Body of pancreas (tissue), 4 donors: ENCODE results near the gene MIGA2.

Source experiments
- CTCF ChIP-seq, 7 experiments: fragments of 450-650 bp in 4 of 7; fragments of 200-600 bp in 3 of 7; sonication (generic) in 3 of 7; IDR thresholded peaks; one replicate each; pipeline ENCODE4 v1.5.1; 2016 to 2019; ENCODE audit warnings: antibody characterized with exemption in 7 of 7
- POLR2A ChIP-seq, 3 donors: fragments of 450-650 bp; IDR thresholded peaks; one replicate each; pipeline ENCODE4 v1.6.1; 2016; ENCODE audit warnings: antibody characterized with exemption in 3 of 3, mild to moderate bottlenecking in 2 of 3

- TF ChIP-seq CTCF (IDR thresholded peaks at IDR 0.05) (no peak), POLR2A (IDR thresholded peaks at IDR 0.05) (no peak)
Observed at GRCh38 chr9:129059796-129060785, 23.7 kb downstream of the MIGA2 start.
